GM12892 (cell line): ENCODE results near the gene MME.

Source experiments
- POLR2A ChIP-seq: IDR thresholded peaks from 2 replicates; pipeline ENCODE4 v1.6.1; 2011; ENCODE audit warnings: low read depth, low read length, control low read depth
- TAF1 ChIP-seq: IDR thresholded peaks from 2 replicates; pipeline ENCODE4 v1.6.1; 2011; ENCODE audit warnings: low read depth, mild to moderate bottlenecking, control low read depth, low read length, borderline replicate concordance

DNA sequence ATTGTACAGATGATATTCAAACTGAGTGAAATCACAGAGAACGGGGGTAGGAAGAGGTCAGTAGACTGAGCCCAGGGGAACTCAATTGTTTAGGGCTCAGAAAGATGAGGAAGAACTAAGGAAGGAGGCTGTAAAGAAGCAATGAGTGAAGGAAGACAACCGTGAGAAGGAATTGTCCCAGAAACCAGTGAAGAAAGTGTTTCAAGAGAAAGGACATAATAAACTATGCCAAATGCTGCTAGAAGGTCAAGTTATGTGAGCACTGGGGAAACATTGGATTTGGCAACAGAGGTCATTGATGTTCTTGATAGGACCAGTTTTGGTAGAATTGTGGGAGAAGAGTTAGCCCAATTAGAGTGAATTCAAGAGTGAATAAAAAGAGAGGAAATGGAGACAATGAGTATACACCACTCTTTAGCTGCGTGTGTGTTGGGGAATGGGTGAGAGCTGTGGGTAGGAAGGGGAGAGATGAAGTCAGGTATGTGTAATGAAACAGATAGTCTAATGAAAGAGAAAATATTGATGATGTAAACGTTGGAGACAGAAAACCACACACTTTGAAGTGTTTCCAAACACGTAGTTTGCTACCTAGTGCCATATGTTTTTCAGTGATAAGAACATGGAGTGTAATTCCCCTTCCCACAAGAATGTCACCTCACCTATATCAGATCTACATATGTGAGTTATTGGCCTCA is 42.5 kb upstream of the MME start:
- no peak for TF ChIP-seq POLR2A
- no peak for TF ChIP-seq TAF1
